ENCODE results near the gene RARRES2.

DNA sequence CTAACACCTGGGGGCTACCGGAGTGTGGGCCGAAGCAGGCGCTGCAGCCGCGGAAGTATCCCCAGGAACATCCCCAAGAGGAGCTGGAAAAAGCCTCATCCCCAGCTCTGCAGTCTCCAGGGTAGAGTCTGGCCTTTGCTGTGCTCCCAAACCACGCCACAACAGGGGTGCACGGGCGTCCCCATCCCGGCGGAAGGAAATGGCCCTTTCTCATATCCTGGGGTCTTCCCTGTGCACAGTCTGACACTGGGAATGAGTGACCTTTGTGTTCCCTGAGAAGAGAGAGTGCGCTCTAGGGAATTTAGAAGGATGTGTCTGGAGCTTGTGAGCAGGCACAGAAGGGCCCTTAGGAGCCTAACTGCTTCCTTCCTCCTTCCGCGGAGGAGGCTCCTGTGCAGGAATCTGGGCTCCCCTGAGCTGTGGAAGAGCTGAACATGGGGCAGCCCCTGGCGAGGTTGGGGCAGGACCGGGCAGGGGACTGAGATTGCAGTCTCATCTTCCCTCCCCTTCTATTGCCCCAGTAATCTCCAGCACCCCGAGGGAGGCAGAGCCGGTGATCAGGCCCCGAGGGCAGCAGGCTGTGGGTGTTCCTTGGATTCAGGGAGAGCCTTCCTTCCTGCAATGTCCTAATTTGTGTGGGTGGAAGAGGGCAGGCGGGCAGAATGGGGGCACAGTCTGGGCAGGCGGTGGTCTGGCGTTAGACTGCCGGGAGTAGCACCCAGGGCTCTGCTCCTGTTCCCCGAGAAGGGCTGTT is 28.5 kb upstream of the RARRES2 start:
- no peak for TF ChIP-seq CTCF (IDR thresholded peaks at IDR 0.05; ENCODE audit: insufficient read depth, low read length)
- TF ChIP-seq, protein P1, sequence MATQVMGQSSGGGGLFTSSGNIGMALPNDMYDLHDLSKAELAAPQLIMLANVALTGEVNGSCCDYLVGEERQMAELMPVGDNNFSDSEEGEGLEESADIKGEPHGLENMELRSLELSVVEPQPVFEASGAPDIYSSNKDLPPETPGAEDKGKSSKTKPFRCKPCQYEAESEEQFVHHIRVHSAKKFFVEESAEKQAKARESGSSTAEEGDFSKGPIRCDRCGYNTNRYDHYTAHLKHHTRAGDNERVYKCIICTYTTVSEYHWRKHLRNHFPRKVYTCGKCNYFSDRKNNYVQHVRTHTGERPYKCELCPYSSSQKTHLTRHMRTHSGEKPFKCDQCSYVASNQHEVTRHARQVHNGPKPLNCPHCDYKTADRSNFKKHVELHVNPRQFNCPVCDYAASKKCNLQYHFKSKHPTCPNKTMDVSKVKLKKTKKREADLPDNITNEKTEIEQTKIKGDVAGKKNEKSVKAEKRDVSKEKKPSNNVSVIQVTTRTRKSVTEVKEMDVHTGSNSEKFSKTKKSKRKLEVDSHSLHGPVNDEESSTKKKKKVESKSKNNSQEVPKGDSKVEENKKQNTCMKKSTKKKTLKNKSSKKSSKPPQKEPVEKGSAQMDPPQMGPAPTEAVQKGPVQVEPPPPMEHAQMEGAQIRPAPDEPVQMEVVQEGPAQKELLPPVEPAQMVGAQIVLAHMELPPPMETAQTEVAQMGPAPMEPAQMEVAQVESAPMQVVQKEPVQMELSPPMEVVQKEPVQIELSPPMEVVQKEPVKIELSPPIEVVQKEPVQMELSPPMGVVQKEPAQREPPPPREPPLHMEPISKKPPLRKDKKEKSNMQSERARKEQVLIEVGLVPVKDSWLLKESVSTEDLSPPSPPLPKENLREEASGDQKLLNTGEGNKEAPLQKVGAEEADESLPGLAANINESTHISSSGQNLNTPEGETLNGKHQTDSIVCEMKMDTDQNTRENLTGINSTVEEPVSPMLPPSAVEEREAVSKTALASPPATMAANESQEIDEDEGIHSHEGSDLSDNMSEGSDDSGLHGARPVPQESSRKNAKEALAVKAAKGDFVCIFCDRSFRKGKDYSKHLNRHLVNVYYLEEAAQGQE (IDR thresholded peaks at IDR 0.05; ENCODE audit: insufficient replicate concordance, low read depth), result no peak
- TF ChIP-seq SPI1 (IDR thresholded peaks at IDR 0.05; ENCODE audit: borderline replicate concordance, low read depth), result no peak
- no peak for TF ChIP-seq GABPA (IDR thresholded peaks at IDR 0.05; ENCODE audit: low read depth)

All from HL-60 (cell line).